Measurements from ENCODE around the gene QSOX1. TPM values are rescaled to one million over a fixed set of nuclear protein-coding genes. Genes with fewer than 3 reads are reported as not detected.

QSOX1 gene
- total RNA-seq, 1 donor from 2014 or later, result 20.0 TPM

- no peak for DNase-seq
Observed at GRCh38 chr1:180215856-180216625, 61.4 kb downstream of the QSOX1 start.

- no peak for DNase-seq
Observed at GRCh38 chr1:180217006-180217405, 62.3 kb downstream of the QSOX1 start.

GRCh38 chr1:180218806-180219765 lies 64.4 kb downstream of the QSOX1 start:
- no peak for DNase-seq

- DNase-seq, result no peak
Observed at GRCh38 chr1:180219776-180220175, 65.1 kb downstream of the QSOX1 start.

- DNase-seq, result no peak
Observed at GRCh38 chr1:180221462-180221861, 66.8 kb downstream of the QSOX1 start.

GRCh38 chr1:180224902-180225301 lies 70.2 kb downstream of the QSOX1 start:
- DNase-seq, result no peak

GRCh38 chr1:180225403-180225802 lies 70.7 kb downstream of the QSOX1 start:
- DNase-seq, result no peak

- DNase-seq, result no peak
Observed at GRCh38 chr1:180227861-180228647, 73.4 kb downstream of the QSOX1 start.

GRCh38 chr1:180228648-180229482 lies 74.2 kb downstream of the QSOX1 start:
- DNase-seq, result no peak

- DNase-seq, result no peak
Observed at GRCh38 chr1:180229483-180230415, 75.1 kb downstream of the QSOX1 start, which contains the start of gene LHX4. TSS of gene LHX4 (plus strand) at chr1:180230264. CDS start at chr1:180230530, 266 bp downstream.

GRCh38 chr1:180230416-180230790 lies 75.7 kb downstream of the QSOX1 start:
- DNase-seq, result no peak

GRCh38 chr1:180230791-180231505 lies 76.3 kb downstream of the QSOX1 start:
- DNase-seq, result no peak

- DNase-seq, result no peak
Observed at GRCh38 chr1:180231506-180231921, 76.8 kb downstream of the QSOX1 start.

GRCh38 chr1:180231936-180232335 lies 77.3 kb downstream of the QSOX1 start:
- no peak for DNase-seq

- no peak for DNase-seq
Observed at GRCh38 chr1:180232521-180233043, 77.9 kb downstream of the QSOX1 start.

GRCh38 chr1:180233191-180234011 lies 78.7 kb downstream of the QSOX1 start:
- no peak for DNase-seq

GRCh38 chr1:180234369-180235076 lies 79.9 kb downstream of the QSOX1 start:
- no peak for DNase-seq

- DNase-seq, result no peak
Observed at GRCh38 chr1:180235077-180235501, 80.4 kb downstream of the QSOX1 start.

Measured in occipital lobe (tissue), 2 donors.